T-helper 1 cell (primary cell): ENCODE measurements around the gene CD300H.
A peak's percentile ranks its signal among the peaks of the same experiment; 100 is the strongest.

Experiments
- DNase-seq, 5 donors: peaks; one replicate each; pipeline ENCODE4 v3.0.0-alpha.2; 2012 to 2020

Gene CD300H

DNA sequence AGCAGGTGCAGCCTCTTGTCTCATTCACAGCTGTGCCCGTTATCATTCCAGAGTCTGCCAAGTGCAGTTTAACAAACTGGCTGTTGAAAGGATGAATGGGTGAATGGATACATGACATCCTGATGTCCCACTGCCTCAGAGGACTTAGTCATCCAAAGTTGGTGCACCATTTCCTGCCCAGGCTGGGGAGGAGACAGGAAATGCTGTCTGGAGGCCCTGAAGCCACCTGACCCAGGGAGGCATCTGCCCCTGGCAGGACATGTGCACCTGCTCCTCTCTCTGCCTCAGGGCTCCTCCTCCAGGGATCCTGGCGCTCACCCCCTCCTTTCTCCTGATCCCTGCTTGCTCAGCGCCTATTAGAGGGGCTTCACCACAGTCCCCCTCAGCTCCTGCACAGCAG lies 19.6 kb downstream of the CD300H start:
- DNase-seq, result peak in 1 of 5 donors; percentile 57

DNA sequence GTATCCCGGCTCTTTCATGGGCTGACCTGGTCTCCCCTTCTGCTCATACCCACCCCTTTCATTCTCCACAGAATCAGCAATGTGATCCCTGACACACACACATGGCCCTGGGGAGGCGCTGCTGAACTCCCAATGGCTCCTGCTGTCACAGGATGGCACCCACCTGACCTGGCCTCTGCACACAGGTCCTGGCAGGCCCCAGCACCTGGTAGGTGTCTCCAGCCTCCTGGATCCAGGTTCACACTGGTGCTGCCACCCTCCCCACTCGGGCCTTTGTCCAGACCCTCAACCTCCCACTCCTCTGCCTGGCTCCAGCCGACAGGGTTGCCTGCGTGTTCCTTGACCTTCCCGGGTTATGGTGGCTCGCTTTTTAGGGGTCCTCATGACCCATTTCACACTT lies 20.0 kb downstream of the CD300H start:
- DNase-seq, result no peak

DNA sequence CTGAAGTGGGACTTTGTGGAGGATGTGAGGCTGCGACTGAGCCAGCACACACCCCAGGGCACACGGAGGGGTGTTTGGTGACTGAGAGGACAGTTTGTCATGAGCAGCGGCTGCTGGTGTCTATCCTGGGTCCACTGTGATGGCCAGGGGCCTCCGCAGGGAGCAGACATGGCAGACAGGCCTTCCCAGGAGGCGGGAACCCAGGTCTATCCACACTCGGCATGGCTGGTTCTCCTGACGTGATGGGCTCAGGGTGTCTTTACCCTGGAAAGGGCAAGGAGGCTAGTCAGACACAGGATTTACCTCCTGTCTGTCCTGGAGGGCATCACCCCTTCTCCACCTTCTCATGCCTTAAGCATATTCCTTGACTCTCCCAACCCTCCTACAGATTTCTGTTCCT lies 20.7 kb downstream of the CD300H start:
- DNase-seq, result no peak

GRCh38 chr17:74545843-74546230 lies 21.5 kb downstream of the CD300H start, which contains the start of gene CD300C:
CD300C (minus strand) TSS chr17:74546115; CDS start chr17:74545782, 333 bp downstream.
- peak in 1 of 5 donors; percentile 19 for DNase-seq

- no peak for DNase-seq
Observed at GRCh38 chr17:74544991-74545842, 22.1 kb downstream of the CD300H start.

GRCh38 chr17:74543891-74544760 lies 23.2 kb downstream of the CD300H start:
- no peak for DNase-seq

- DNase-seq, result no peak
Observed at GRCh38 chr17:74543406-74543805, 23.9 kb downstream of the CD300H start.

DNA sequence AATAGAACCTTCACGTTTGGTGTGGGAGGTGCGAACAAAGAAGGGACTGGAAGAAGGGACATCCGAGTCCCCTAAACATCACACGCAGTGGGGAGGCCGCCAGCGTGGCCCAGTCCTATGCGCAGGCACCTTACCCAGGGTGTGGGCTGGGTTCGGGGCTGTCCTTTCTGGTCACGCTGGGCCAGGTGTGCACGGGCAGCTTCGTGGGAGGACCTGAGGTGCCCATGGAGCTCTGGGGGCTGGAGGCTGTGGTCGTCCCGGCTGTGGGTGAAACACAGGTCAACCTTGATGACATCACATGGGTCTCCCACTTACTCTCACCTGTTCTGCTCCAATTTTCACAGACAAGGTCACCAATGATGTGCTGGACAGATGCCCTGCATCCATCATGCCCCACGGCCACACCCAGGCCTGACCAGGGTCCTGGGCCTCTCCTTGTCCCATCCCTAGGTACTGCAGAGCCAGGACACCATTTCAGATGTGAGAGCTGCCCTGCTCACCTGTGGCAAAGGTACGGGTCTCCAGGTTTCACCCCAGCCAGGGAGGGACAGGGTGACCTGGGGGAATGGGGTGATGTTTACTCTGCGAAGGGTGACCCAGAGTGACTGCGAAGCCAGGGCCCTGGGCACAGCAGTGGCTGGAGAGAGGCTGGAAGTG lies 24.5 kb downstream of the CD300H start:
- no peak for DNase-seq

DNA sequence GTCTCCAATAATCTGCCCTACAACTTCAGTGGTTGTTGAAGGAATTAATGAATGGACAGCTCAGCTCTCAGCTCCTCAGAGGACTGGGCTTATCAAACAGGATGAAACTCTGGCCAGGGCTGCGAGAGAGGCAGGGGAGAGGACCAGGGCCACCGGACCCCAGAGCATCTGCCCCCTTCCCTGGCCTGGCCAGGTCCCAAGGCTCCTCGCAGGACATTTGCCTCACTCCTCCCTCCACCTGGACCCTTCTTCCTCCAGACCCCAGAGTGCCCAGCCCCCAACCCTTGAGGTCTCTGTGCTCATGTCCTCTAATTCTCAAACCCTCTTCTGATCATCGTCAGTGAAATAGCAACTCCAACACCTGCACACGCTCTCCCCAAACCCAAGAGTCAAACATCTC lies 25.1 kb downstream of the CD300H start:
- no peak for DNase-seq

DNA sequence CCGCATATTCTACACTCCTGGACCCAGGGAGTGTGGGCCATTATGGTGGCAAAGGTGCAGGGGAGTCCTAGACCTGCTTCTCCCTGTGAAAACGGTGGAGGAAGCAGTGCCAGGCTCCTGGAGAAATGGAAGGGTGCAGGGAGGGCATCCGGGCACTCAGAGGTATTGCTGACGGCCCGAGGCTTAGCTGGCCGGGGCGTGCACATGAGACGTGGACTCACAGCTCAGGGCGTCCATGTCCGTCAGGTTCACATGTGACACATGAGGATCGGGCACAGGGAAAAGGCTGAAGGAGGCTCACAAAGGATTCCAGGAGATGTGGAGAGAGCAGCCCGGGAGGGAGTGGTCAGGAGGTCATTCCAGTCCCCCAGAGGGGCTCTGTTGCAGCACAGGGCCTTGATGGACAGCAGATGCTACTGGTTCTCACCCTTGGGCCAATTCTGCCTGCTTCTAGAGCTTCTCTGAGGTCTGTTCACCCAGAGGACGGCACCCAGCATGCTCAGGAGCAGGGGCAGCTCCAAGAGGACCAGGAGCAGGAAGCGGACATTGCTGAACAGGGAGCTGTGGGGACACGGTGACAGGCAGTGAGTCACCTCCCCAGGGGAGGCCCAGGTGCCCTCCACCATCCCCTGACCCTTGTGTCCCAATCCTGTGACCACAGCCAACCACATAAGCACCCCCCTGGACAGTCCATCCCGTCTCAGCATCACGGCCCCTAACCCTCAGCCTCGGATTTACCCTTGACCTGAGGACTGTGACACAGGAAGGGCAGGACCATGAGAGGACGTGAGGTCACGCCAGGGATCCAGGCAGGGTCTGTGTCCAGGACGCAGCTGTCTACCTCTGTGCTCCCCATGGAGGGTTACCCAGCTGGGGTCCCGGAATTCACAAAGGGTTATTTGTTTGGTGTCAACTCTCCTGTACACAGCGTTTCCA lies 25.9 kb downstream of the CD300H start:
- DNase-seq, result no peak

GRCh38 chr17:74539281-74539820 lies 28.0 kb downstream of the CD300H start:
- DNase-seq, result no peak

DNA sequence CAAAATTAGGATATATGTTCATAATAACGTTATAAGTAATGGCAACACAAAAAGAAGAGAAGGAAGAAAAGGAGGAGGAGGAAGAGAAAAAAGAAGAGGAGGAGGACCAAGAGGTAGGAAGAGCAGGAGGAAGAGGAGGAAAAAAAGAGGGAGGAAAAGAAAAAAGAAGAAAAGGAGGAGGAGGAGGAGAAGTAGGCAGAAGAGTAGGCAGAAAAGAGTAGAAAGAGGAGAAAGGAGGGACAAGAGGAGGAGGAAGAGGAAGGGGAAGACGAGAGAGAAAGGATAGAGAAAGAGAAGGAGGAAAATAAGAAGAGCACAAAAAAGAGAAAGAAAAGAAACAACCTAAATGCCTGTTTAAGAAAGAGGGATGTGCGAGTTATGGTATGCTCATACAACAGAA lies 30.4 kb downstream of the CD300H start:
- no peak for DNase-seq

GRCh38 chr17:74532115-74532514 lies 35.2 kb downstream of the CD300H start:
- DNase-seq, result no peak

GRCh38 chr17:74531231-74531761 lies 36.0 kb downstream of the CD300H start, which contains the start of gene CD300LB:
CD300LB (minus strand) TSS chr17:74531475; CDS start chr17:74531350, 125 bp downstream.
- DNase-seq, result no peak

GRCh38 chr17:74530831-74531150 lies 36.5 kb downstream of the CD300H start:
- no peak for DNase-seq

GRCh38 chr17:74529243-74529642 lies 38.1 kb downstream of the CD300H start:
- no peak for DNase-seq

DNA sequence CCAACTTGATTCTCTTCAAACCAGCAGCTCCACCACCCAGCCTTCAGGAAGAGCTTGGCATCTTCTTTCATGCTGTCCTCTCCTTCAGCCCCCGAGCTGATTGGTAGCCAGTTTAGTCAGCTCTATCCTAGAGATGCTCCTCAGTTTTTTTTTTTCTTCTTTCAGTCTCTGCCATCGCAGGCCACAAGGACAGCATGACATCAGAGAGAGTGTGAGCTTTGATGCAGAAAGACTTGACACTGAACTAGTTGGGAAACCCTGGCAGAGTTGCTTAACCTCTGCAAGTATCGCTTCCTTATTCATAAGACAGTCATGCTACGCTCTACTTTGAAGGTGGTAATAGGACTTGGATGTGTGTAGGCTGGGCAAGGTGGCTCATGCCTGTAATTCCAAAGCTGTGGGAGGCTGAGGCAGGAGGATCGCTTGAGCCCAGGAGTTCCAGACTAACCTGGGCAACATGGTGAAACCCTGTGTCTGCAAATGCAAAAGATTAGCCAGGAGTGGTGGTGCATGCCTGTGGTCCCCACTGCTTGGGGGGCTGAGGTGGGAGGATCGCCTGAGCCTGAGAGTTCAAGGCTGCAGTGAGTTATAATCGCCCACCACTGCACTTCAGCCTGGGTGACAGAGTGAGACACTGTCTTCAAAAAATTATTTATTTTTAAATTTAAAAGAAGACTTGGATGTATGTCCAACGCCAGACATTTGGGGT lies 38.7 kb downstream of the CD300H start:
- DNase-seq, result no peak

DNA sequence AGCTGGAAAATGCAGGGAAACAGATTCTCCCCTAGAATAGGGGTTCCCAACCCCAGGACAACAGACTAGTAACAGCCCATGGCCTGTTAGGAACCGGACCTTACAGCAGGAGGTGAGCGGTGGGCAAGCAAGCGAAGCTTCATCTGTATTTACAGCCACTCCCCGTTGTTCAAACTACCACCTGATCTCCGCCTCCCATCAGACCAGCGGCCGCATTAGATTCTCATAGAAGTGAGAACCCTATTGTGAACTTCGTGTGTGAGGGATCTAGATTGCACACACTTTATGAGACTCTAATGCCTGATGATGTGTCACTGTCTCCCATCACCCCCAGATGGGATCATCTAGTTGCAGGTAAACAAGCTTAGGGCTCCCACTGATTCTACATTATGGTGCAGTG lies 39.6 kb downstream of the CD300H start:
- DNase-seq, result no peak

- no peak for DNase-seq
Observed at GRCh38 chr17:74527081-74527480, 40.2 kb downstream of the CD300H start.

DNA sequence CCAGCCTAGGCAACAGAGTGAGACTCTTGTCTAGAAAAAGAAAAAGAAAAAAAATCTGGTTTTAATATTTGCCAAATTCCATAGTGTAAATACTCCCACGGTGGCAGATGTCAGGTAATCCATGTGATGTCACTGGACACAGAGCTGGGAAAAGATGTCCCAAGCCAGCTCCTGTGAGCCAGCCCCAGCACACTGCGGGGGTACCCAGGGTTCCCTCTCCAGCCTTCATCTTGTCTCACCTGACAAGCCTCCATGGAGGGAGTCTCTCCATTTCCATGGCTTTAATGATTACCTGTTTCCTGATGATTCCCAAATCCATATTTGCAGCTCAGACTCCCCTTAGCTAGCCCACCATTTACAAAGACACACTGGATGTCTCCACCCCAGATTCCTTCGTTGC lies 40.6 kb downstream of the CD300H start:
- no peak for DNase-seq

DNA sequence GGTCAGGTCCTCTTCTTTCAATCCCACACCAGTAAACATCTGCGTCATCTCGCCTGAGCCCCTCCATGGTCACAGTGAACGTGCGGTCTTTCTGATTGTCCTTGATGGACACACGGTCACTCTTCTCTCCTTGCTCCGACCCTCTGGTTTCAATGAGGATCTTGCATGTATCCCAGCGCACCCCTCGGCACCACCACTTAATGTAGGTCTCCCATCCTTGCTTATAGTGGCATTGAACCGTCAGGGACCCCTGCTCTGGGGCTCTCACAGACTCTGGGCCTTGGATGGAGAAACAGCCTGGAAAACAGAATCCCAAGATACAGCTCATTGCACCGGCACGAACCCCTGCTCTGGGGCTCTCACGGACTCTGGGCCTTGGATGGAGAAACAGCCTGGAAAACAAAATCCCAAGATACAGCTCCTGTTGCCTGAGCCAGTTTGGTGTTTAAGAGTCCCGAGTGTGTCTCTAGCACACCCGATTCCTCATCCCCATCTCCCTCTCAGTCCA lies 41.5 kb downstream of the CD300H start:
- DNase-seq, result no peak
